HG03280 (cell line): ENCODE measurements around the gene PLXNA4.

ENCODE experiments used
- ATAC-seq: cut with Tn5 transposase; IDR thresholded peaks from one replicate; pipeline ENCODE4 v1.9.1; 2021; ENCODE audit warnings: mild to moderate bottlenecking, moderate library complexity; ENCODE audit not compliant: unreplicated experiment

The PLXNA4 gene

GRCh38 chr7:132106491-132106890, 469.8 kb downstream of the PLXNA4 start:
- ATAC-seq, result no peak

DNA sequence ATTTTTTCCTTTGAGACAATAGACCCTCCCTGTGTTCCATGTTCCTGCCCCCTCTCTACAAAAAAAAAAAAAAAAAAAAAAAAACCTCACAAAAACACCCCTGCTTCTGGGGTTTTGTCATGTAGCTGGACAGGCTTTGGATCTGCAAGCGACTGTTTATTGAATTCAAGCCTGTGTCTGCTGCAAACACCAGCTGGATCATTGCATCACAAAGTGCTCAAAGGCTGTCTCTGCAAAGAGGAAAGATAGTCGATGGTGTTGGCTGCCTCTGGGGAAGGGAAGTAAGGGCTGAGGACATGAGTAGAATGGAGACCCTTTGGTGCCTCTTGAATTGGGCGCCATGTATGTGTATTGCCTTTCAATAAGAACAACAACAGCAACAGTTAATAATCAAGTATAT, 471.2 kb downstream of the PLXNA4 start:
- ATAC-seq, result no peak

DNA sequence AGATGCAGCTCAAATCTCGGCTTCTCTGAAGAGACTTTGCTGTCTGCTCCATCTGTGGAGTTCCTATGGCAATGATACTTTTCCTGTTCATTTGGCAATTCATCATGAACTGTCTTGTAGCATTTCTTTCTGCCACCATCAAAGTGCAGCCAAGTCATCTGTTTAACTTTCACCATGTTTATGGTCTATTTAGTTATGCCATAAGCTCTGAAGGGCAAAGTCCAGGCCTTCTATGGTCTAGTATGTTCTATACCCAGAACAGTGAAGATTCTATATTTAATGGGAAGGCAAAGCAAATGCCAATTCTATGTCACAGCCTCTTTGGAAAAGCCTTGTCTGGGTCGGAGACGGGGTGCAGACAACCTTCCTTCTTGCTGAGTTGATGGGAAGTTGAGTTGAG, 472.6 kb downstream of the PLXNA4 start:
- ATAC-seq, result no peak

DNA sequence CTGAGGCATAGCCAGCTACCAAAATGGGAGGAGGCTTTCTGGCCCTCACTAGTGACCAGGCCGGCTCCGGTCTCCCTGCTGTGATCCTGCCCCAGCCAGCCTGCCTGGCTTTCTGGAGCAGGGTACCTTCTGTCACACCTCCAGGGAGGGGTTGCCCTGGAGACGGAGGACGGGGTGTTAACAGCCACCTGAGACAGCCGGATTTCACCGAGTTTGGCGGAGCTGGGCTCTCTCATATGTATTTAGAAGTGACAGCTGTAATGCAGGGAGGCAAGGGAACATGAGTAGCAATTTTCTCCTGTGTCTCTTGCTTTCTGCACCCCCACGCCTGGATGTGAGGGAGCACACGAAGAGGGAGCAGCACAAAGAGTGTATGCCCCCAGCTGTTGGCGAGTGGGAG, 473.3 kb downstream of the PLXNA4 start:
- ATAC-seq, result no peak

- ATAC-seq, result no peak
These were observed 473.9 kb downstream of the PLXNA4 start for GRCh38 chr7:132102391-132102790.

DNA sequence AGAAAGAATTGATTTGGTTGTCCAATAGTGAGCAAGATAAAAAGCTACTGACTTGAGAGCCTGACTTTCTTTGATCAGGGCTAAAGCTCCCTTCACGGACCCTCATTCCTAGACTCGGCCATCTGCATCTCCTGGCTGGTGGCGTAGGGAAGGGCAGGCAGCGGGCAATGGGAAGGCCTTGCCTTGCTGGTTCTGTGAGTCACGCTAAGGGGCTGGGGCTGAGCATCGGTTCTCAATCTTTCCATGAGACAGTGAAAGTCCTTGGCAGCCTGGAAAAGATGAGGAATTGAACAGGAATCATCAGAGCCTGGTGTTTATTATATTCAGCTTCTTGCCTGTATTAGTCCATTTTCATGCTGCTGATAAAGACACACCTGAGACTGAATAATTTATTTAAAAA, 475.3 kb downstream of the PLXNA4 start:
- ATAC-seq, result no peak

DNA sequence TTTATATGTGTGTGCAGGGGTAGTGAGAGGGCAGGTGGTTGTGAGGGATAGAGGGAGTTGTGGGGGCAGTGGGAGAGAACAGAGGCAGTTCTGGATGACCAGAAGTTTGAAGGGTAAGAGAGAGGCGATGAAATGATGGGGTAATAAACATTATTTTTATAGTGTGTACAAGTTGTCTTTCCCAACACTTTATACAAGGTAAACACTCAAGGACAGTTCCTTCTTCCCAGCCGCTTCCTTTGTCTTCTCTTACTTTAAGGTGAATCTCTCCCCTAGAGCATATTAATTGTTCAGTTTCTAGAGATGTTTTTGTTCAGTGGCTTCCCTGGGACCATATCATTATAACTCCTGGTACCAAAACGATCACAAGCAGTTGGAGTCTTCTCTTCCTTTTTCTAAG, 475.8 kb downstream of the PLXNA4 start:
- ATAC-seq, result no peak

DNA sequence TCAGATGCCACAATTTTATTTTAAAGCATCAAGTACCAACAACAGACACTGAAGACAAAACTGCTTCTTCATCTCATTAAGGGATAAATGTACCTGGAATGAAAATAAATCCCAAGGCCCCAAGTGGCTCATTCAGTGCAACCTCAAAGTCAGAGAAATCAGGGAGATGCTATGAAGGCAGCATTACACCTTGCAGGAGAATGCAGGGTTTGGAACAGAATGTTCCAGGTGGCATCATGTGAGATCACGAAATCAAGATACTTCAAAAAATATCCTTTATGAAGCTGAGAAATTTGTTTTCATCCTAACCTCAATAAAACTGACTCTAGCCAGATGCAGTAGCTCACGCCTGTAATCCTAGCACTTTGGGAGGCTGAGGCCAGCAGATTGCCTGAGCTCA, 477.1 kb downstream of the PLXNA4 start:
- ATAC-seq, result no peak

- no peak for ATAC-seq
These were observed 477.9 kb downstream of the PLXNA4 start for GRCh38 chr7:132098327-132098726.

GRCh38 chr7:132097550-132098134, 478.6 kb downstream of the PLXNA4 start:
- no peak for ATAC-seq

DNA sequence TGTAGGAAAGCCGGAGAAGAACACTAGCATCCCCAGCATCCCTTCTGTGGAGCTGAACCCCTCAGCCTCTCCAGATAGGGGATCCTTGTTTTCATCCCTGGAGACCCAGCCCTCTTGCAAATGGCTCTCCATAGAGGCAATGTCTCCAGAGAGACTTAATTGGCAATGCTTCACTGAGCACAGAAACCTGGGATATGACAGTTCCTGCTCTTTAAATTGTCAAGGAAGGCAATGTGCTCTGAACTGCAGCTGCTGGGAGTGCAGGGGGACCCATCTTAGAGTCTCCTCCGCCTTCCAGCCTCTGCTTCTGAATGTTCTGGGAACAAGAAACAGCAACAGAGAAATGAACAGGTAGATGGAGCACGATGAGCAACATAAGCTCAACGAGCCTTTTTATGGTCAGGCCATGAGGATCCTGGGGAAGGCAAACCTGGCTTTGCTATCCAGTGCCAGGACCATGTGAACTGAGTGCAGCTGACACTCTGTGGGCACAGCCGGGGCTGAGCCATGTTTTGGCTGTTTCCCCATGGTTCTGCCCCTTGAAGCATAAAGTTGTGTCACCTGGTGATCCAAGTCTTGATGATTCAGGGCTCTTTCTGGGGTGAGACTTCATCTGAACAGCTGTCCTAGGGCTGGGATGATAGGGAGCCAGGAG, 481.0 kb downstream of the PLXNA4 start:
- ATAC-seq, result no peak

- no peak for ATAC-seq
These were observed 484.2 kb downstream of the PLXNA4 start for GRCh38 chr7:132092106-132092505.

DNA sequence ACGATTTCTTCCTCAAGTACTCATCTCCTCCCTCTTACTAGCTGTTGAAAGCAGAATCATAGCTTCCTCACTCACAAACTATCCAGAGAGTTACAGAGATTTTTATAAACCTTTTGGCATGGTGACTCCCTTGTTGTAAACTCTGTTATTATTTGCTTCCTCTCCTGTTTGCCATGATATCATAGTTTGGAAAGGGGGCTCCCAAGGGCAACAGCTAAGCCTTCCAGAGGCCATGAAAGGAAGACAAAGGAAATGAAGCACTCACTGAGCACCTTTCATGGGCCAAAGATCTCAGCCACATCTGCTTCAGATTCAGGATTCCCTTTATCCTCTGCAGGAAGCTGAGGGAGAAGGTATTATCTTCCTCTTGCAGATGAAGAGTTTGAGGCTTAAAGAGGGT, 484.6 kb downstream of the PLXNA4 start:
- ATAC-seq, result no peak

- ATAC-seq, result no peak
These were observed 485.8 kb downstream of the PLXNA4 start for GRCh38 chr7:132090444-132090843.

DNA sequence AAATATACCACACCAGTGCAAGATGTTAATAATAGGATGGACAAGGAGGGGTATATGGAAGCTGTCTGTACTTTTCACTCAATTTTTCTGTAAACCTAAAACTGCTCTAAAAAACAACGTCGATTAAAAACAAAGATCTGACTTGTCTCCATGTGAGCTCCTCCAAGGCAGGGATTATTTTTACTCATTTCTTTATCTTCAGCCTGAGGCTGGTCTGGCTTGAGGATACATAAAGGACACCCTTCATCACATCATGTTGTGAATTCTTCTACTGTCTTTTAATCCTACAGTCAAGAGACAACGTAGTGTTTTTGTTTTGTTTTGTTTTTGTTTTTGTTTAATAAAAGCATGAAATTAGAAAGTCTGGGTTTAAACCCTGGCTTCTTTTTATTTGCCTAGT, 486.9 kb downstream of the PLXNA4 start:
- no peak for ATAC-seq

DNA sequence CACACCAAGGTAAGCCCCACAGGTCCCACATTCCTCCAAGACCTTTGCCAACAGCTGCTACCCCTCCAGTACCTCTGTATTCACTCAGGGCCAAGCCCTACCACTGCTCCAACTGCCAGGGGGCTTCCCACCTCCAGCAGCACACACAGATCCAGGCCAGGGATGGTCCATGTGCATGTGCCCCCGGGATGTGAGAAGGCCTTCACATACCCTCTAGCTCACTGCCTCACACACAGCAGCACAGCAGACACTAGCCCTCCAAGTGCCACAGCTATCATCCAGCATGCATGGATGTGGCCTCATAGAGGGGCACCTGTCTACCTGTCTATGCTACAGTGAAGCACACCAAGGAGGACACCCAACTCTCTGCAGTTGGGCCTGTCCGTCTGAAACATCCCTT, 488.8 kb downstream of the PLXNA4 start:
- ATAC-seq, result no peak

GRCh38 chr7:132084776-132085388, 491.4 kb downstream of the PLXNA4 start:
- no peak for ATAC-seq

DNA sequence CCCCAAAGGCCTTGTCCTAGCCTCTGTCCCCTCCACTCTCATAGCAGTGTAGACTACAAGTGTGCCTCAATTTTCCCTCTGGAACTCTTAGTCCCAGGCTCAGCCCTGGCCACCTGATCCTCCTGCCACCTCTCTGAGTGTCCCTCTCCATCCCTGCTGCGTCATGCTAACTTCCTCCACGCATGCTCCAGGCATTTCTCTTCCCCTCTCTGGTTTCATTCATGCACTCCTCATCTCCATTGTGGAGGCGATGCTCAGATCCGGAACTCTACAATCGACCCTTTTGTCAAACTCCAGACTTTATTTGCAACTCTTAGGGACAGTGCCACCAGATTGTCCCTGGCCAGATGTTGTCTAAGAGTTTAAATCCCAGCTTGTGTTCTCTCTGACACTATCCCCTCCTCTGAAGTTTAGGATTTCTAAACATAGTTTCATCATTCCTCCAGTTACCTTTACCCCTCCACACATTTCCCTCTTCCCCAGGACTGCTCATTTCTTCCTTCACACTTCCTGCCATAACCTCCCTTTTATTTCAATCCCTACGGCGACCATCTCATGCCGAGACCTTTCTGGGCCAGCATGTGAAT, 492.6 kb downstream of the PLXNA4 start:
- ATAC-seq, result no peak

DNA sequence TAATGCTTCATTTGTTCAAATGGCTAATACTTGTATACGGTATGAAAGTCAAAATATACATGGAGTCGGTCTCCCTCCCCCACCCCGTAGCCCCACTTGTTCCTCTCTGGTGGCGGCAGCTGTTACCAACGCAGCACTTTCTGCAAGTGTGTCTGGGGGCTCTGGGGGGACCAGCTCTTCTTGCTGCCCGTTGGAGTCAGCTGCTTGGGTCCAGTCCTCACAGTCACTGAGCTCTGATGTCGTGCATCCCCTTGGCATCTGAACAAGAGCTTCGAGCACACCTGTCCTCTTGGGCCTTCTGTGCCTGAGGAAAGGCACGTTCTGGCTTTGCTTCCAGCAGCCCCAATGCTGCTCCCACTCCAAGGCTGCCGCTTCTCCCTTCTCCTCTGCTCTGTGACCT, 493.1 kb downstream of the PLXNA4 start:
- ATAC-seq, result no peak

DNA sequence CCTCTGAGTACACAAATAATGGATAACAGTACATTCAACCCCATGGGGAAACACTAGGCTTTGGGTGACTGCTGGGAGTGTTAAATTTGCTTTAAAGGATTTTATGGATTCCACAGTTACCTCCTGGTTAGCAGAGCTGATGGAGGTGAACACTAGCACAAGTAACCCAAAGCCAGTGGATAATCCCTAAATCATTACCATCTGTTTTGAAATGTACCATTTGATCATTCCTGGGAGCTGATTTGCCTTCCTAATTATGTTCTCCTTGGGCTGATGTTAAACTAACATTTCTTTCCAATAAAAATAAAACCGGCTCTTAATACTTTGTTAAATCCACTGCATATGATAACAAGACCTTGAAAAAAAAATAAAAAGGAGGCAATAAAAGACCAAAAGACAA, 493.9 kb downstream of the PLXNA4 start:
- ATAC-seq, result no peak

- no peak for ATAC-seq
These were observed 494.6 kb downstream of the PLXNA4 start for GRCh38 chr7:132081686-132082085.

DNA sequence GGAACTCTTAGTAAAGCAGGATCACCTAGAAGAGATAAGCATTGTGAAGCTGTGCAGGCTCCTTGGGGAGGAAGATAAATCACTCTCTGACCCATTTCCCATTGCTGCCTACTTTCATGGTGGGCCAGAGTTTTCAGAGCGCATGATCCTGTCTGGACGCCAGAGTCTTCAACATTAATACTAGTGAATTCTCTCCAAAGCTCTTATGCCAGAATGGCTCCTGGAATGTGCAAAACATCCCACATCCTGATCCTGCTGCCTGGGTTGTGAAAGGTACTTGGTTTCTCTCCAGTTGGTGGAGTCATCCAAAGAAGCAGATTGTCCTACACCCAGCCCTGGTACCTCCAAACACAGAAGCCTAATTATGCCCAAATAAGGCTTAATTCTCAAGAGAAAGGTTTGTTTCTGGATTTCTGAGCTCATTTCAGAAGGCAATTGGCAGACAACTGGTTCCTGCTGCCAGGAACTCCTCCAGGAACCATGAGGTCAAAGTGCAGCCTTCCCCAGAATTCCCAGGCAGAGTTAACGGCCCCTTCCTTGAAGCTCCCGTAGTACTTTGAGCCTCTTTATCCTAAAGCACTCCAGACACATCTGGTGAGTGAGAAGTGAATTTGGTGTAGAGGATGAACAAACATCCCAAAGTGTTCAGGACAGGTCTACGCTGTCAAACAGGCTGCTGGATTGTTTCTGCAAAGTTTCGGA, 495.2 kb downstream of the PLXNA4 start:
- ATAC-seq, result no peak
